HS-27A (cell line): ENCODE results near the gene FGF8.

Experiments
- DNase-seq: peaks from one replicate; pipeline ENCODE4 v3.0.0-alpha.2; 2012; ENCODE audit warnings: low read depth, missing footprints

Gene FGF8

GRCh38 chr10:101725296-101726114 lies 50.4 kb downstream of the FGF8 start:
- DNase-seq: no peak

- no peak for DNase-seq
These were observed 51.5 kb downstream of the FGF8 start for GRCh38 chr10:101724446-101724845.

GRCh38 chr10:101723176-101723575 lies 52.7 kb downstream of the FGF8 start:
- DNase-seq: no peak

GRCh38 chr10:101721806-101722205 lies 54.1 kb downstream of the FGF8 start:
- DNase-seq: no peak

GRCh38 chr10:101720606-101721230 lies 55.2 kb downstream of the FGF8 start:
- no peak for DNase-seq
